ENCODE measurements around the gene TMEM238.

DNA sequence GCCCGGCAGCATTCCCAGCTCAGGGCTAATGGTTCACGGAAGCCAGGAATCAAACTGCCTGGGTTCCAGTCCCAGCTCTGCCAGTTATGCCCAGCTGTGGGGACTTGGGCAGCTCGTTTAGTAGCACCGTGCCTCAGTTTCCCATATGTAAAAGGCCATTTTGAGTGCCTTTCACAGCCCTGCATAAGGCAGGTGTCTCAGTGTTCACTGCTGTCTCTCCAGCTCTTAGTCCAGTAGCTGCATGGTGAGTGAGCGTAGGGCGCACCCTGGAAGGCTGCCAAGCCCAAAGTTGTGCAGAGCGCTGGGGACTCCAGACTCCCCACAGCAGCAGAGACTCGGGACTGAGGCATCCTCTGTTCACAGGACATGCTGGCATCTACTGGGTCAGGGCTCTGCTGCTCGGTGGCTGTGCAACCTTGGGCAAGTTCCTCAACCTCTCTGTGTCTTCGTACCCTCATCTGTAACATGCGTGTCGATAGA is 7.1 kb upstream of the TMEM238 start:
- TF ChIP-seq EZH2 (IDR thresholded peaks at IDR 0.05; ENCODE audit: insufficient read depth, poor library complexity, severe bottlenecking) (no peak), EZH2phosphoT487 (IDR thresholded peaks at IDR 0.05; ENCODE audit: insufficient read depth, low read depth) (no peak)
